Mesendoderm (in vitro differentiated cells): ENCODE data around the gene WDR45B.

Experiments used
- DNase-seq: peaks from one replicate; pipeline ENCODE4 v3.0.0; 2013
- H2AK5ac ChIP-seq: 2 replicates; pipeline ENCODE4 v1.6.1; 2013; ENCODE audit warnings: low read length, inconsistent platforms
- H2BK120ac ChIP-seq: 2 replicates; pipeline ENCODE4 v1.6.1; 2013; ENCODE audit warnings: low read depth, mild to moderate bottlenecking, low read length, moderate library complexity, mixed read lengths
- H2BK15ac ChIP-seq: replicated peaks from 2 replicates; pipeline ENCODE4 v1.6.1; 2013; ENCODE audit warnings: low read depth, mild to moderate bottlenecking, moderate library complexity
- H2BK5ac ChIP-seq: 2 replicates; pipeline ENCODE4 v1.6.1; 2013; ENCODE audit warnings: low read length, inconsistent platforms
- H3K18ac ChIP-seq: 2 replicates; pipeline ENCODE4 v1.6.1; 2013; ENCODE audit warnings: mild to moderate bottlenecking, low read length, mixed read lengths
- H3K23ac ChIP-seq: one replicate; pipeline ENCODE4 v1.6.1; 2013; ENCODE audit warnings: low read length
- H3K27ac ChIP-seq: 2 replicates; pipeline ENCODE4 v1.5.1; 2013; ENCODE audit warnings: low read depth, mild to moderate bottlenecking, inconsistent platforms, low read length, moderate library complexity
- H3K27me3 ChIP-seq: 2 replicates; pipeline ENCODE4 v1.6.1; 2013; ENCODE audit warnings: low read length, control low read depth, mild to moderate bottlenecking, inconsistent platforms; ENCODE audit not compliant: insufficient read depth, poor library complexity
- H3K36me3 ChIP-seq: 2 replicates; pipeline ENCODE4 v1.6.1; 2013; ENCODE audit warnings: low read length, inconsistent platforms; ENCODE audit not compliant: control insufficient read depth, insufficient read depth
- H3K4ac ChIP-seq: one replicate; pipeline ENCODE4 v1.6.1; 2013; ENCODE audit warnings: low read depth, mild to moderate bottlenecking, low read length, moderate library complexity
- H3K4me1 ChIP-seq: 2 replicates; pipeline ENCODE4 v1.6.1; 2013; ENCODE audit warnings: low read depth, low read length, inconsistent platforms; ENCODE audit not compliant: control insufficient read depth
- H3K4me2 ChIP-seq: 2 replicates; pipeline ENCODE4 v1.6.1; 2013; ENCODE audit warnings: low read length
- H3K4me3 ChIP-seq: 2 replicates; pipeline ENCODE4 v1.5.1; 2013; ENCODE audit warnings: mild to moderate bottlenecking, low read length
- H3K56ac ChIP-seq: one replicate; pipeline ENCODE4 v1.6.1; 2013; ENCODE audit warnings: low read length
- H3K79me1 ChIP-seq: 2 replicates; pipeline ENCODE4 v1.6.1; 2013; ENCODE audit warnings: low read length, inconsistent platforms
- H3K79me2 ChIP-seq: 2 replicates; pipeline ENCODE4 v1.6.1; 2013; ENCODE audit warnings: mild to moderate bottlenecking, low read length; ENCODE audit not compliant: control insufficient read depth, insufficient read depth
- H3K9ac ChIP-seq: 2 replicates; pipeline ENCODE4 v1.6.1; 2013; ENCODE audit warnings: low read length, inconsistent platforms
- H4K5ac ChIP-seq: one replicate; pipeline ENCODE4 v1.6.1; 2013; ENCODE audit warnings: low read length
- H4K8ac ChIP-seq: one replicate; pipeline ENCODE4 v1.6.1; 2013; ENCODE audit warnings: low read depth, mild to moderate bottlenecking, control low read depth, low read length, moderate library complexity
- WGBS: extraction: QIAGEN DNeasy Blood & Tissue Kit; methylation state at CpG from one replicate; pipeline ENCODE4 v1.1.7; 2013; ENCODE audit warnings: low lambda C conversion rate, missing lambda C conversion rate; ENCODE audit not compliant: insufficient coverage; ENCODE audit errors: extremely low coverage; 5-methylcytosine and 5-hydroxymethylcytosine counted together

WDR45B gene

GRCh38 chr17:82667668-82668000 lies 19.4 kb upstream of the WDR45B start:
- Histone ChIP-seq H3K56ac (no peak overlapping the region), H3K79me1 (no peaks in the 10 kb centered on the region), H3K36me3 (no peaks in the 10 kb centered on the region), H3K4me1 (peaks cover 2% of the 10 kb centered on the region), H3K4ac (no peak overlapping the region), H3K23ac (no peak overlapping the region), H3K27me3 (no peaks in the 10 kb centered on the region), H4K8ac (no peak overlapping the region), H2BK120ac (no peak overlapping the region), H3K9ac (no peak overlapping the region), H2BK15ac (no peak overlapping the region), H3K4me2 (no peak overlapping the region), H2BK5ac (no peak overlapping the region), H3K27ac (no peak overlapping the region), H3K4me3 (no peak overlapping the region), H4K5ac (no peak overlapping the region), H2AK5ac (no peak overlapping the region), H3K79me2 (no peaks in the 10 kb centered on the region), H3K18ac (no peak overlapping the region)
- no peak for DNase-seq
- no CpG with 5 or more reads among the region's 15 CpGs for WGBS

GRCh38 chr17:82666931-82667667 lies 18.9 kb upstream of the WDR45B start:
- Histone ChIP-seq H3K27me3 (no peaks in the 10 kb centered on the region), H3K4me1 (peaks cover 2% of the 10 kb centered on the region), H3K18ac (no peak overlapping the region), H2BK5ac (no peak overlapping the region), H2BK120ac (no peak overlapping the region), H2BK15ac (no peak overlapping the region), H3K4me3 (no peak overlapping the region), H3K79me2 (no peaks in the 10 kb centered on the region), H3K79me1 (no peaks in the 10 kb centered on the region), H3K27ac (no peak overlapping the region), H2AK5ac (no peak overlapping the region), H4K5ac (no peak overlapping the region), H4K8ac (no peak overlapping the region), H3K56ac (no peak overlapping the region), H3K4ac (no peak overlapping the region), H3K23ac (no peak overlapping the region), H3K36me3 (no peaks in the 10 kb centered on the region), H3K9ac (no peak overlapping the region), H3K4me2 (no peak overlapping the region)
- no peak for DNase-seq
- WGBS: no CpG with 5 or more reads among the region's 28 CpGs

- Histone ChIP-seq H3K4me1 (peaks cover 2% of the 10 kb centered on the region), H3K9ac (no peak overlapping the region), H2BK5ac (no peak overlapping the region), H3K23ac (no peak overlapping the region), H3K56ac (no peak overlapping the region), H4K5ac (no peak overlapping the region), H3K27me3 (no peaks in the 10 kb centered on the region), H3K4me3 (no peak overlapping the region), H3K4ac (no peak overlapping the region), H3K4me2 (no peak overlapping the region), H3K27ac (no peak overlapping the region), H3K79me1 (no peaks in the 10 kb centered on the region), H3K18ac (no peak overlapping the region), H2BK15ac (no peak overlapping the region), H2AK5ac (no peak overlapping the region), H3K36me3 (no peaks in the 10 kb centered on the region), H3K79me2 (no peaks in the 10 kb centered on the region), H2BK120ac (no peak overlapping the region), H4K8ac (no peak overlapping the region)
- WGBS: no CpG with 5 or more reads among the region's 6 CpGs
- DNase-seq: no peak
These were observed 17.6 kb upstream of the WDR45B start for GRCh38 chr17:82665891-82666290.

- Histone ChIP-seq H3K23ac (no peak overlapping the region), H4K8ac (no peak overlapping the region), H3K4me2 (no peak overlapping the region), H2BK15ac (no peak overlapping the region), H3K79me2 (no peaks in the 10 kb centered on the region), H2BK120ac (no peak overlapping the region), H3K4me1 (peaks cover 2% of the 10 kb centered on the region), H3K79me1 (no peaks in the 10 kb centered on the region), H2BK5ac (no peak overlapping the region), H2AK5ac (no peak overlapping the region), H3K56ac (no peak overlapping the region), H3K4ac (no peak overlapping the region), H3K4me3 (no peak overlapping the region), H4K5ac (no peak overlapping the region), H3K36me3 (no peaks in the 10 kb centered on the region), H3K18ac (no peak overlapping the region), H3K27me3 (no peaks in the 10 kb centered on the region), H3K9ac (no peak overlapping the region), H3K27ac (no peak overlapping the region)
- WGBS: no CpG with 5 or more reads among the region's 11 CpGs
- DNase-seq: no peak
These were observed 17.0 kb upstream of the WDR45B start for GRCh38 chr17:82665217-82665616.

- Histone ChIP-seq H2BK5ac (no peak overlapping the region), H3K79me1 (no peaks in the 10 kb centered on the region), H3K36me3 (no peaks in the 10 kb centered on the region), H3K4ac (no peak overlapping the region), H4K5ac (no peak overlapping the region), H3K9ac (no peak overlapping the region), H3K56ac (no peak overlapping the region), H3K27ac (no peak overlapping the region), H4K8ac (no peak overlapping the region), H3K4me3 (no peak overlapping the region), H3K27me3 (no peaks in the 10 kb centered on the region), H3K79me2 (no peaks in the 10 kb centered on the region), H3K4me1 (peaks cover 2% of the 10 kb centered on the region), H2BK15ac (no peak overlapping the region), H2BK120ac (no peak overlapping the region), H2AK5ac (no peak overlapping the region), H3K4me2 (no peak overlapping the region), H3K18ac (no peak overlapping the region), H3K23ac (no peak overlapping the region)
- no peak for DNase-seq
- WGBS: no CpG with 5 or more reads among the region's 22 CpGs
These were observed 16.5 kb upstream of the WDR45B start for GRCh38 chr17:82664701-82665182.

- no peak overlapping the region for H2AK5ac ChIP-seq
- WGBS: no CpG with 5 or more reads among the region's 17 CpGs
- H3K4ac ChIP-seq: no peak overlapping the region
- H3K4me1 ChIP-seq: peaks cover 2% of the 10 kb centered on the region
- no peaks in the 10 kb centered on the region for H3K36me3 ChIP-seq
- no peak overlapping the region for H3K4me3 ChIP-seq
- no peak overlapping the region for H3K23ac ChIP-seq
- H2BK5ac ChIP-seq: no peak overlapping the region
- H4K8ac ChIP-seq: no peak overlapping the region
- no peak overlapping the region for H4K5ac ChIP-seq
- no peak overlapping the region for H2BK15ac ChIP-seq
- no peak overlapping the region for H3K4me2 ChIP-seq
- no peak overlapping the region for H3K9ac ChIP-seq
- no peak overlapping the region for H2BK120ac ChIP-seq
- no peaks in the 10 kb centered on the region for H3K79me1 ChIP-seq
- H3K27ac ChIP-seq: no peak overlapping the region
- no peak overlapping the region for H3K18ac ChIP-seq
- no peaks in the 10 kb centered on the region for H3K27me3 ChIP-seq
- H3K56ac ChIP-seq: no peak overlapping the region
- H3K79me2 ChIP-seq: no peaks in the 10 kb centered on the region
- no peak for DNase-seq
These were observed 16.0 kb upstream of the WDR45B start for GRCh38 chr17:82664276-82664575.
